Breast epithelium (tissue), 4 donors: ENCODE results near the gene KCNK7. TPM values are rescaled to one million over a fixed set of nuclear protein-coding genes. Genes with fewer than 3 reads are reported as not detected.
A peak's percentile ranks its signal among the peaks of the same experiment; 100 is the strongest.

Experiments used
- DNase-seq, 2 donors: peaks; one replicate each; pipeline ENCODE4 v3.0.0-alpha.2; 2019; ENCODE audit warnings: low spot score in 2 of 2
- H3K27ac ChIP-seq, 2 donors: fragments of 200-600 bp; sonication (generic) in 1 of 2; one replicate each; pipeline ENCODE4 v1.5.1; 2016 to 2019; ENCODE audit warnings: mild to moderate bottlenecking in 1 of 2
- H3K27me3 ChIP-seq, 2 donors: fragments of 200-600 bp; sonication (generic) in 1 of 2; one replicate each; pipeline versions ENCODE4 v1.5.1 to v1.6.0; 2017 to 2019; ENCODE audit warnings: control low read depth in 1 of 2, mild to moderate bottlenecking in 1 of 2
- H3K36me3 ChIP-seq: fragments of 200-600 bp; one replicate; pipeline ENCODE4 v1.5.1; 2019
- H3K4me1 ChIP-seq, 2 donors: fragments of 200-600 bp; sonication (generic); one replicate each; pipeline ENCODE4 v1.5.1; 2016 to 2019; ENCODE audit warnings: control low read depth in 1 of 2
- H3K4me3 ChIP-seq, 3 donors: fragments of 200-600 bp; sonication (generic); 1 replicate in 2 of 3; 2 replicates in 1 of 3; pipeline ENCODE4 v1.5.1; 2016 to 2019; ENCODE audit warnings: mild to moderate bottlenecking in 3 of 3, moderate library complexity in 2 of 3
- H3K9me3 ChIP-seq, 2 donors: fragments of 200-600 bp; sonication (generic) in 1 of 2; one replicate each; pipeline ENCODE4 v1.5.1; 2016 to 2019; ENCODE audit warnings: control low read depth in 1 of 2
- POLR2A ChIP-seq: fragments of 450-650 bp; IDR thresholded peaks from one replicate; pipeline ENCODE4 v1.6.1; 2016; ENCODE audit warnings: antibody characterized with exemption, mild to moderate bottlenecking, moderate library complexity
- POLR2AphosphoS5 ChIP-seq, 3 donors: sonication (generic); formaldehyde crosslinking; IDR thresholded peaks; one replicate each; pipeline ENCODE4 v1.6.1; 2017; ENCODE audit warnings: antibody characterized with exemption in 3 of 3
- intact Hi-C: fragments of 100-400 bp; cut with DNase I; formaldehyde crosslinking; loops from one replicate; pipeline ENCODE4 v1.15.1; 2023; ENCODE audit warnings: low total_unique reads
- total RNA-seq, 3 donors: library from RNA; depleted of rRNA; stranded (reverse); fragments of >200 nt; gene quantifications; one replicate each; pipeline ENCODE4 v1.1.0, GENCODE V29; 2016
- TF ChIP-seq, protein P1 (sequence below), 3 donors: fragments of 450-650 bp; IDR thresholded peaks; one replicate each; pipeline ENCODE4 v1.5.1; 2016 to 2017; ENCODE audit warnings: antibody characterized with exemption in 3 of 3, mild to moderate bottlenecking in 3 of 3, moderate library complexity in 3 of 3

KCNK7 gene
- total RNA-seq, 3 donors from 2014 or later = 0.33 to 2.2 (median 0.80) TPM

DNA sequence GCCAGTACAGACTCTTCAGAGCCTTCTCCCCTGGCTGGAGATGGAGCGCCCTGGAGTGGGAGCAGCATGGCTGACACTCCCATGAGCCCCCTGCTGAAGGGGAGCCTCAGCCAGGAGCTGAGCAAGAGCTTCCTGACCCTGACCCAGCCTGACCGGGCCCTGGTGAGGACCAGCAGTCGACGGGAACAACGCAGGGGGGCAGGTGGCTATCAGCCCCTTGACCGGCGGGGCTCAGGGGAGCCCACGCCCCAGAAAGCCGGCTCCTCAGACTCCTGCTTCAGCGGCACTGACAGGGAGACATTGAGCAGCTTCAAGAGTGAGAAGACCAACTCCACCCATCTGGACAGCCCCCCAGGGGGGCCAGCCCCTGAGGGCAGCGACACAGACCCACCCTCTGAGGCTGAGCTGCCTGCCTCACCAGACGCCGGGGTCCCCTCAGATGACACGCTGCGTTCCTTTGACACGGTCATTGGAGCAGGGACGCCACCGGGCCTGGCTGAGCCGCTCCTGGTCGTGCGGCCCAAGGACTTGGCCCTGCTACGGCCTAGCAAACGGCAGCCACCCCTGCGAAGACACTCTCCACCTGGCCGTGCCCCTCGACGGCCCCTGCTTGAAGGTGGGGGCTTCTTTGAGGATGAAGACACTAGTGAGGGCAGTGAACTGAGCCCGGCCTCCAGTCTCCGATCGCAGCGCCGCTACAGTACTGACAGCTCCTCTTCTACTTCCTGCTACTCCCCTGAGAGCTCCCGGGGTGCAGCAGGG, 22.6 kb upstream of the KCNK7 start:
- H3K36me3 ChIP-seq = no peaks in the 10 kb centered on the region
- no peaks in the 10 kb centered on the region for H3K27me3 ChIP-seq
- no peak for DNase-seq
- H3K4me1 ChIP-seq = peaks cover 0 to 11% of the 10 kb centered on the region in 2 donors
- no peak overlapping the region for H3K4me3 ChIP-seq
- no peaks in the 10 kb centered on the region for H3K9me3 ChIP-seq
- H3K27ac ChIP-seq = no peak overlapping the region
- no peak for TF ChIP-seq POLR2A
- intact Hi-C loops = no loop called here

DNA sequence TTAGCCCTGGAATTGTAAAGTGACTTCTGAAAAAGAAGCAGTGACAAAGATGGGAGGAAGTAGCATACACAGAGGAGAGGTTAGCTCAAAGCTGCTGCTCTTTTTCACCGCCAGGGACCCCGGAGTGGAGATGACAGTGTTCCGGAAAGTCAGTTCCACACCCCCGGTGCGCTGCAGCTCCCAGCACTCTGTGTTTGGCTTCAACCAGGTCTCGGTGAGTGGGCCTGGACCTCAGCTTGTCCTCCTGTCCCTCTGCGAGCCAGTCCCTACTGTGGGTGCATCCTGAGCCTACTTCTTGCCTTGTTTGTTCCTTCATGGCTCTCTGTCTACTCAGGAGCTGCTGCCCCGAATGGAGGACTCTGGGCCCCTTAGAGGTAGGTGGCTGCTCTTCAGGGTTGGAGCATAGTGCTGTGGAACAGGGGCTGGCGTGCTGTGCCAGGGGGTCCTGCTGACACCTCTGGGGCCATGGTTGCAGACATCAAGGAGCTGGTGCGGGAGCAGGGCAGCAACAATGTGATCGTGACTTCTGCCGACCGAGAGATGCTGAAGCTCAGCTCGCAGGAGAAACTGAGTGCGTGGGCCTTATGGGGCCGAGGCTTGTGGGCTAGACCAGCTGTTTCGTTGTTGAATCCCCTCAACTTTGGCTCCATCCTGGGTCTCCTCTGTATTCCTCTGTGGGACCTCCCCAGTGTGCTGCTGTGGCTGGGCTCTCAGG, 21.7 kb upstream of the KCNK7 start:
- H3K9me3 ChIP-seq = no peaks in the 10 kb centered on the region
- no peaks in the 10 kb centered on the region for H3K27me3 ChIP-seq
- intact Hi-C loops = no loop called here
- H3K4me1 ChIP-seq = peaks cover 6 to 20% of the 10 kb centered on the region in 2 donors
- H3K4me3 ChIP-seq = peak overlapping the region in 2 of 3 donors; percentile 97
- no peak overlapping the region for H3K27ac ChIP-seq
- no peak for TF ChIP-seq POLR2A
- TF ChIP-seq POLR2AphosphoS5 (IDR thresholded peaks at IDR 0.05) = no peak
- TF ChIP-seq, protein P1, sequence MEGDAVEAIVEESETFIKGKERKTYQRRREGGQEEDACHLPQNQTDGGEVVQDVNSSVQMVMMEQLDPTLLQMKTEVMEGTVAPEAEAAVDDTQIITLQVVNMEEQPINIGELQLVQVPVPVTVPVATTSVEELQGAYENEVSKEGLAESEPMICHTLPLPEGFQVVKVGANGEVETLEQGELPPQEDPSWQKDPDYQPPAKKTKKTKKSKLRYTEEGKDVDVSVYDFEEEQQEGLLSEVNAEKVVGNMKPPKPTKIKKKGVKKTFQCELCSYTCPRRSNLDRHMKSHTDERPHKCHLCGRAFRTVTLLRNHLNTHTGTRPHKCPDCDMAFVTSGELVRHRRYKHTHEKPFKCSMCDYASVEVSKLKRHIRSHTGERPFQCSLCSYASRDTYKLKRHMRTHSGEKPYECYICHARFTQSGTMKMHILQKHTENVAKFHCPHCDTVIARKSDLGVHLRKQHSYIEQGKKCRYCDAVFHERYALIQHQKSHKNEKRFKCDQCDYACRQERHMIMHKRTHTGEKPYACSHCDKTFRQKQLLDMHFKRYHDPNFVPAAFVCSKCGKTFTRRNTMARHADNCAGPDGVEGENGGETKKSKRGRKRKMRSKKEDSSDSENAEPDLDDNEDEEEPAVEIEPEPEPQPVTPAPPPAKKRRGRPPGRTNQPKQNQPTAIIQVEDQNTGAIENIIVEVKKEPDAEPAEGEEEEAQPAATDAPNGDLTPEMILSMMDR (IDR thresholded peaks at IDR 0.05) = no peak
- H3K36me3 ChIP-seq = no peaks in the 10 kb centered on the region
- DNase-seq = no peak

DNA sequence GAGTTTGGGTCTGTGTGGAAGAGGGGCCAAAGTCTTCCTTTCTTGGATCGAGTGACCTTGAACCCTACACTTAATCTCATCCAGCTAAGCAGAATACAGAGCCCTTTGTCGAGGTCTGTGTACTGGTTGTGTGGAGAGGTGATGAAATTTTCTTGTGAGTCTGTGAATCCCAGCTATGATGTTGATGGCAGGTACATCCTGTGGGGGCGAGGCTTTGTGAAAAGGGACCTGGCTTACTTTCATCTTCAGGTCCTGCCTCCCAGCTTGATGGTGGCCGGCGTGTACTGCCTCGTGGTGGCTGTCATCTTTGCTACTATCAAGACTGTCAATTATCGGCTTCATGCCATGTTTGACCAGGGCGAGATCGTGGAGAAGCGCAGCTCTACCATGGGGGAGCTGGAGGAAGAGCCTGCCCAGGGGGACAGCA, 21.0 kb upstream of the KCNK7 start:
- H3K36me3 ChIP-seq = no peaks in the 10 kb centered on the region
- H3K27ac ChIP-seq = peak overlapping the region; percentile 93 to 97
- H3K4me3 ChIP-seq = peak overlapping the region; percentile 95 to 97 (median 97)
- H3K27me3 ChIP-seq = no peaks in the 10 kb centered on the region
- no peak for DNase-seq
- H3K9me3 ChIP-seq = no peaks in the 10 kb centered on the region
- H3K4me1 ChIP-seq = peaks cover 6 to 27% of the 10 kb centered on the region in 2 donors
- TF ChIP-seq POLR2A (no peak), POLR2AphosphoS5 (IDR thresholded peaks at IDR 0.05) (no peak)
- TF ChIP-seq, protein P1 (IDR thresholded peaks at IDR 0.05) = no peak
- intact Hi-C loops = no loop called here

DNA sequence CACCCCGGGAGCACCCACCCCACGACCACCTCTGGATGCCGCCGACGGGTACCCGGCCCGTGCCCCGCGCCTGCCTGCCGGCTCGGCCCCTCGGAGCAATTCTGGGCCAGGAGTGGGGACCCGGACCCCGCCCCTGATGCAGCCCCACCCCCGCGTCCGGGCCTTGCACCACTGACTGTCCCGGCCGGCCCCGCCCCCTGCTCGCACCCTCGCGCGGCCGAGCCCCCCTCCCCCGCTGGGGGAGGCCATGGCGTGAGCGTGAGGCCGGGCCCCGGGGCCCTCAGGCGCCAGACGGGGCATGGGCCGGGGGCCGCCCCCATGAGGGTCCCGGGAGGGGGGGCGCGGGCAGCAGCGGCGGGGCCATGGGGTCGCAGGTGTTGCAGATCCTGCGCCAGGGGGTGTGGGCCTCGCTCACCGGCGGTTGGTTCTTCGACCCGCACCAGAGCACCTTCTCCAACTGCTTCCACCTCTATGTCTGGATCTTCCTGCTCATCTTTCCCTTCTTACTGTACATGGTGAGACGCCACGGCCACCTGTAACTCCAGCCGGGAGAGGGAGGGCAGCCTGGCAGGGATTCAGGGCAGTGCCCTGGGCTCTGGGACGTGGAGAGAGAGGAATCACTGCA, 20.5 kb upstream of the KCNK7 start:
- intact Hi-C loops = no loop called here

More for the DNA sequence above, 20.5 kb upstream of the KCNK7 start:
- Histone ChIP-seq H3K36me3 (no peaks in the 10 kb centered on the region), H3K27me3 (no peaks in the 10 kb centered on the region), H3K4me3 (peak overlapping the region; percentile 95 to 97 (median 97)), H3K9me3 (no peaks in the 10 kb centered on the region), H3K4me1 (peaks cover 11 to 29% of the 10 kb centered on the region in 2 donors), H3K27ac (peak overlapping the region; percentile 93 to 97)
- TF ChIP-seq POLR2AphosphoS5 (IDR thresholded peaks at IDR 0.05) (no peak), POLR2A (no peak)
- TF ChIP-seq, protein P1 (IDR thresholded peaks at IDR 0.05) = no peak
- DNase-seq = no peak
